HG03280 (cell line): Measurements from ENCODE around the gene SFTA2.
"Not testable (repeated sequence)": the region's sequence is repeated elsewhere in the genome, so short reads cannot be mapped to it uniquely, and the experiment has no call there.

Source experiments
- ATAC-seq: cut with Tn5 transposase; IDR thresholded peaks from one replicate; pipeline ENCODE4 v1.9.1; 2021; ENCODE audit warnings: mild to moderate bottlenecking, moderate library complexity; ENCODE audit not compliant: unreplicated experiment

SFTA2 gene

GRCh38 chr6:30931969-30932645 is at the start of gene SFTA2:
TSS of gene SFTA2 (minus strand) at chr6:30932170. CDS start at chr6:30932096, 74 bp downstream.
- ATAC-seq, result no peak

- ATAC-seq, result no peak
Measured at GRCh38 chr6:30979690-30980089, 47.7 kb upstream of the SFTA2 start.

DNA sequence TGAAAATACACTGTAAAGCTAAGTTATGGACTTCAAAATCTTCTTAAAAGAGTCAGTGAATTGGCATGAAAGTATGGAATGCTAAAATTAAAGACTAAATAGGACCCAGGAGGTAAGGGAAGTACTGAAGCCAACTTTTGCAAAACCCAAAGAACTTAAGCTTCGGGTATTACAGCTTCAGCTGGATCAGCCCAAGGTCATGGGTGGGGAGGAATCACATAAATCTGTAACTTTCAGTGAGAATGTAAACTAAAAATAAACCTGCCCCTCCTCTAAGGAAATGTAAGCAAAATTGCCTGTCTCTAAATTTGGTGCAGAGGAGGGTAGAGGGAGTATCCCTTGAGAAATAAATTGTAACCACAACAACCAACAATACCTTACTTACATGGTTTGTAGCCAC is 47.2 kb upstream of the SFTA2 start:
- ATAC-seq, result no peak

- no peak for ATAC-seq
Measured at GRCh38 chr6:30974490-30975252, 42.7 kb upstream of the SFTA2 start.

DNA sequence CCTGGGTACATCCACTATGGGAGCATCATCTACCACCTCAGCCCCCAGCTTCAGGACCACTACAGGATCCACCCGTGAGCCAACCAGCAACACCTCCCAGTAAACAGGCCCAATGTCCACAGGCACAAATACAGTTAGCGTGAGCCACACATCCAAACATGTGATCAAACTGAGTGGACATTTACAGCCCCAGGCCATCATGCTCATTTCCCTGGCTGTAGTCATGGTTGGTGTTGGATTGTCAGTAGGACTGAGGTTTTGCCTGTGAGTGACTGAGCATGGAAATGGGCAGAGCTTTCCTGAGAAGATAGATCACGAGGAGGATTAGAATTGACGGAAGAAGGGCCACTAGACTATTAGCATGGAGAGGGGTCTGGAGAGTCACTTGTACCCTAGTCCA is 40.8 kb upstream of the SFTA2 start:
- ATAC-seq, result no peak

- no peak for ATAC-seq
Measured at GRCh38 chr6:30970946-30971345, 39.0 kb upstream of the SFTA2 start.

GRCh38 chr6:30969171-30969570 is 37.2 kb upstream of the SFTA2 start:
- ATAC-seq, result not testable (repeated sequence)

DNA sequence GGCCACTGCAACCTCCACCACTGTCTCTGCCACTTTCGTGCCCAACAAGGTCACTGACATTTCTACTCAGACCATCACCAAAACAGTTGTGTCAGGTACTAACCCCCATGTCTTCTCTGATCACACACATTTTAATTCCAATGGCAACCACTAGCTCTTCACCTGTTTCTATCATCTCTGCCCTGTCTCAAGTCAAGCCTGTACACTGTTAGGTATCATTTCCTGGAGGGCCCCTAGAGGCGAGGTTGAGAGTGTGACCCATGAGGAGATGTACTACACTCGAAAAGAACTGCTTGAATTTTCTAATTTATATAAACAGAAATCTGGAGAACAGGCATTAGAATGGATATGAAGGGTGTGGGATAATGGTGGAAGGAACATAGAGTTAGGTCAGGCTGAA is 34.2 kb upstream of the SFTA2 start:
- ATAC-seq, result no peak

DNA sequence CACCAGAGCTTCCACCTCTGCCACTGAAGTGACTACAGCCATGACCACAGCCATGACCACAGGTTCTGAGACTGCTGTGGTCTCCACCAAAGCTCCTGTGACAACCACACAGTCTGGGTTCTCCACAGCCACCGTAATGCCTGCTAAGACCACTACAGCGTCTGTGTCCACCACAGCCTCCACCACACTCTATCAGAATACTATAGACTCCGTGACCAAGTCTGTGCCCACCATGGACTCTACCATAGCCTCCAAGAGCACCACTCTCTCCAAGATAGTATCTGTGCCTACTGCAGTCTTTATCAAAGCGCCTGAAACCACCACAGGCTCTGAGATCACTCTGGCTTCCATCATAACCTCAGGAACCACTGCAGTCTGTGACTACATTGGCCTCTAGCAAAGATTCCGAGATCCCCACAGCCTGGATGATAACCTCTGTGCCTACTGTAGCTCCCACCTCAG is 33.2 kb upstream of the SFTA2 start:
- ATAC-seq, result no peak

- no peak for ATAC-seq
Measured at GRCh38 chr6:30964075-30964474, 32.1 kb upstream of the SFTA2 start.

DNA sequence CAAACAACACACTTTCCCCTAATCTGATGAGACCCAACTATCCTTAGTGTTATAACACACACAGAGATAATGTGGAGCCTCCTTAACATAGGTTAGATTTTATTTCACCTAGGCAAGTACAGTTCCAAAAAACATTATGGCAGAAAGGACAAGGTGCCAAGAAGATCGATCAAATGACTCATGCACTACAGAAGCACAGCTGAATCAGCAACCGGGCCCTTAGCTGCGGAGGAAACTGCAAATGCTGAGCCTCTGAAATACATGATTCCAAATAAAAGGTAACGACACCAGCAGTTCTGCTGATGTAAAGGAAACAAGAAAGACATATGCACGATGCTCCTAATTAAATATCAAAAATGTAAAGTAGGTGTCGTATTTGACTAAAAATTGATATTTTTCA is 31.7 kb upstream of the SFTA2 start:
- no peak for ATAC-seq

- no peak for ATAC-seq
Measured at GRCh38 chr6:30962716-30963115, 30.7 kb upstream of the SFTA2 start.

- no peak for ATAC-seq
Measured at GRCh38 chr6:30960907-30961673, 29.1 kb upstream of the SFTA2 start.

DNA sequence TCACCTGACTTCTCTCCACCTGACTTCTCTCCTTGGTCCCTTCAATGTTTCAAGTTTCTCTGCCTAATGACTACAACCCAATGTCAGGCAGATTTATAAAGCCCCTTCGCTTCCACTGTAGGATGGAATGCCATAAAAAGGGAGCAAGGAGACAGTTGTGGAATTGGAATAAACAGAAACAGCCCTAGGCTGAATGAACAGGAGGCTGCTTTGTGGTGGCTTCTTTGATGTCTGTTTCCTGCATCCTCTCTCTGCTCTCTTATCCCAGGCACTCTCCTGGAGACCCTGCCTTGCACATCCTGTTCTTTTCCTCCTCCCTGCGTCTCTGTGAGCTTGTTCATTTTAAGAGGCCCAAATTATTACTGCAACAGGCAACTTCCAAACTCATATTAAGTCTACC is 25.7 kb upstream of the SFTA2 start:
- ATAC-seq, result no peak

DNA sequence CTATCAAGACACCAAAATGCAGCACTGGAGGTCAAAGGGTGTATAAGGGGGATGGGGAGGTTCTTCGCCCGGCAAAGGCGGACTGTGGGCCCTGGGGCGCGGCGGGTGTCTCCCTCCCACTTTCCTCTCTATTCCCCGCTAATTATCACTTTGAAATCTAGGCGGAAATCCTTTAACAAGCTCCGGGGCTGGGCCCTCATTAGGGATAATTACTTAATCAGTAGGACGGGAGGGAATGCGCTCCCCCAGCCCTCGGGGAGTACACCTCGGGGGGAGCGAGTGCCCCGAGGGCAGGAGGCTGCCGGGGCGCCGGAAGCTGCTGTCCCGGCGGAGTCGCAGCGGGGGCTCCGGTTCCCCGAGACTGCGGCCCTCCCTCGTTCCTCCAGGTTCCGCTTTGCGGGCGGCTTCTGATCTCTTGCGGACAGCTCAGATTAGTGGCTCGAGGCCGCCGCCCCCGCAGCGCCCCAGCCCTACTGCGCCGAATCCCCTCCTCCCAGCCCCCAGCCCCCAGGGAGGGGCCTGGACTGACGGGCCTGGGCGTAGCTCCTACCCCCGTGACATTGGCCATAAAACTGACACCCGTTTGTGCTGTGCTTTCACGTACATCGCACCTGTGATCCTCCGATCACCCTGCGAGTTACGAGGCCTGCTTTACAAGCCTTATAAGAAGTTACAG is 23.5 kb upstream of the SFTA2 start:
- ATAC-seq, result peak; percentile 69

DNA sequence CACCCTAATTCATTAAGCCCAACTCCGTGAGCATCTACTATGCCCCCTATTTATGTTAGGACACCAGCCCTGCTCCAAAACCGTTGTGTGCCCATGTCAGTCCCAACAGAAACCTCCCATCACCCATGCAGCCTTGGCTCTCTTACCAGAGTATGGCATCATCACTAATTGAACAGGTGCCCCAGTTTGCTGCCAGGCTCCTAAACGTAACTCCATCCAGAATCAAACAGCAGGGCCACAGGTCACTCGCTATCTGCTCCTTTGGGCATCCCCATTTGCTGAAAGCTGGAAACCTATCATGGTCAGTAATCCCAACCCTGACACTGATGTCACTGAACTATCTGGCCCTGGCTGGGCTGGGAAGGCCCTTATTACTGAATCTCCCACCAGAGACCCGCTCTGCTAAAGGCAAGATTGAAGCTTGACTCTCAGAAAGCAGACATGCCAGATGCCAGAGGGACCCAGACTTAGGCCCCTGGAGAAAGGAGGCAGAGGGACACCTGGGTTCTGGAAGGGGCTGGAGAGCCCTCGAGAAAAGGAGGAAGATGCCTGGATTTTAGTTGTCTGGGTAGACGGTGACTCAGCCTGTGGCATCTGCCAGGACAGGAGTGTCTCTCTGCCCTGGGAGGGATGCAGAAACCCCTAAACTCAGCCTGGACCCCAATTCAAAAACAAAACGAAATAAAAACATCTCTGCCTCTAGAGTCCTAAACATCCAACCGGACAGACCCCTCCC is 22.8 kb upstream of the SFTA2 start:
- no peak for ATAC-seq

GRCh38 chr6:30951907-30952469 is 20.0 kb upstream of the SFTA2 start:
- no peak for ATAC-seq

DNA sequence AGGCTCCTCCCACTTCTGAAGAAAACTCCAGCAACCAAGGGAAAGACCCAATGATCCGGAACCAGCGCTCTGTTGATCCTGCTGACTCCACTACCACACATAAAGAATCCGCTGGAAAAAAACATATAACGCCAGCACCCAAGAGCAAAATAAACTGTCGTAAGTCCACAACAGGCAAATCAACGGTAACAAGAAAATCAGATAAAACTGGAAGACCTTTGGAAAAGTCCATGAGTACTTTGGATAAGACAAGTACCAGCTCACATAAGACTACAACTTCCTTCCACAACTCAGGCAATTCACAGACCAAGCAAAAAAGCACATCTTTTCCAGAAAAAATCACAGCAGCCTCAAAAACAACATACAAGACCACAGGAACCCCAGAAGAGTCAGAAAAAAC is 16.8 kb upstream of the SFTA2 start:
- ATAC-seq, result no peak

DNA sequence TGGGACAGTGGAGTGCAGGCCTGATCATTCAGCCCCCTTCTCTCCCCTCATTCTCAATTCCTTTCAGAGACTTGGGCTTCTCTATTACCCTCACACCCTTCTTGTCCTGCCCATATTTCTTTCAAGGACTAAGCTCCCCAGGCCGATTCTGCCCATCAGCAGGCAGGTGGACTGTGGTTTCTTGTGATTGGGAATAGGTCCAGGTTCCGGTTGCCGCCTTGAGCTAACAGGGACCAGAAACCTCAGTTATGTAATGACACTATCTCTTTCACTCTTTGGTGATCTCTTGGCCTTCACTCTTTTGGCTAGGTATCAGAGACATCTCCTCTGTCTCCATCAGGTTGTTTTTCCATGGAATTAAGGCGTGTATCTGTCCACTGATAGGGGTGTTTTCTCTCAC is 15.3 kb upstream of the SFTA2 start:
- ATAC-seq, result no peak

- no peak for ATAC-seq
Measured at GRCh38 chr6:30945281-30945680, 13.3 kb upstream of the SFTA2 start.
